ENCODE results near the gene GSTP1.

DNA sequence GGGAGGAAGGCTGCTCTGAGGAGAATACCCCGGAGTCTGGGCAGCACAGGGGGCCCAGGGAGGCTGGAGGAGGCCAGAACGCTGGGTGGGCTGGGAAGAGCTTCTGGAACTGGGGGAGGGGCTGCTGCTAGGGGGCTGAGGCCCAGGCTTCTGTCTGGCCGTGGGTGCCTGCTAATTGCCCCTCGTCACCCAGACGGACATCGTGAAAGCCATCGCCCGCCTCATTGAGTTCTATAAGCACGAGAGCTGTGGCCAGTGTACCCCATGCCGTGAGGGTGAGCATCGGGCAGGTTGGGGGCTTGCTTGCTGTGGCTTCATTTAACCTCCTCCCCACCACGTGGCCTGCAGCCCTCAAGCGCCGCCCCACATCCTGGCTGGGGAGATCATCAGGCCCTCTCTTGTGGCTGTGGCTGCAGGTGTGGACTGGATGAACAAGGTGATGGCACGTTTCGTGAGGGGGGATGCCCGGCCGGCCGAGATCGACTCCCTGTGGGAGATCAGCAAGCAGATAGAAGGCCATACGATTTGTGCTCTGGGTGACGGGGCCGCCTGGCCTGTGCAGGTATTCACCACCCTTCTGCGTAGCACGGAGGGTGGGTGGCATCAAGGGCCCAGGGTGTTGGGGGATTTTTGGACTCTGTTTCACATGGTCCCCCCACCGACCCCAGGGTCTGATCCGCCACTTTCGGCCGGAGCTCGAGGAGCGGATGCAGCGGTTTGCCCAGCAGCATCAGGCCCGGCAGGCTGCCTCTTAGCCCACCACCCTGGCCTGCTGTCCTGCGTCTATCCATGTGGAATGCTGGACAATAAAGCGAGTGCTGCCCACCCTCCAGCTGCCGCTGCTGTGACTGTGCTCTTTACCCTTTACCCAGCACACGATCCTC, 28.3 kb downstream of the GSTP1 start:
- TF ChIP-seq, protein P1, sequence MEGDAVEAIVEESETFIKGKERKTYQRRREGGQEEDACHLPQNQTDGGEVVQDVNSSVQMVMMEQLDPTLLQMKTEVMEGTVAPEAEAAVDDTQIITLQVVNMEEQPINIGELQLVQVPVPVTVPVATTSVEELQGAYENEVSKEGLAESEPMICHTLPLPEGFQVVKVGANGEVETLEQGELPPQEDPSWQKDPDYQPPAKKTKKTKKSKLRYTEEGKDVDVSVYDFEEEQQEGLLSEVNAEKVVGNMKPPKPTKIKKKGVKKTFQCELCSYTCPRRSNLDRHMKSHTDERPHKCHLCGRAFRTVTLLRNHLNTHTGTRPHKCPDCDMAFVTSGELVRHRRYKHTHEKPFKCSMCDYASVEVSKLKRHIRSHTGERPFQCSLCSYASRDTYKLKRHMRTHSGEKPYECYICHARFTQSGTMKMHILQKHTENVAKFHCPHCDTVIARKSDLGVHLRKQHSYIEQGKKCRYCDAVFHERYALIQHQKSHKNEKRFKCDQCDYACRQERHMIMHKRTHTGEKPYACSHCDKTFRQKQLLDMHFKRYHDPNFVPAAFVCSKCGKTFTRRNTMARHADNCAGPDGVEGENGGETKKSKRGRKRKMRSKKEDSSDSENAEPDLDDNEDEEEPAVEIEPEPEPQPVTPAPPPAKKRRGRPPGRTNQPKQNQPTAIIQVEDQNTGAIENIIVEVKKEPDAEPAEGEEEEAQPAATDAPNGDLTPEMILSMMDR (IDR thresholded peaks at IDR 0.05): no peak
- no peak for TF ChIP-seq POLR2A (IDR thresholded peaks at IDR 0.05)

All from testis (tissue), 2 donors.